Measurements from ENCODE around the gene GFRA1. TPM values are rescaled to one million over a fixed set of nuclear protein-coding genes. Genes with fewer than 3 reads are reported as not detected.

Gene GFRA1
- total and polyA plus RNA-seq, 2 donors (not counting 3 experiments of a cell fraction or from before 2014, with no cell fraction given) = 0.22 to 0.88 TPM

GRCh38 chr10:116245156-116245555 lies 27.9 kb downstream of the GFRA1 start:
- no peaks in the 10 kb centered on the region for H4K20me1 ChIP-seq (replicated peaks; ENCODE audit: control insufficient read depth, extremely low read depth, insufficient read depth, low read length)
- H2AFZ ChIP-seq (ENCODE audit: low read depth, low read length) = no peak overlapping the region
- ChIA-PET CTCF (no interaction called here), POLR2A (no interaction called here)
- no peak overlapping the region for H3K4me2 ChIP-seq (ENCODE audit: insufficient read depth, low read length)
- DNase-seq (ENCODE audit: low read depth, low spot score) (no peak), FAIRE-seq (no peak)
- dilution Hi-C loops (cut with MboI; ENCODE audit: extremely low pct_ligation_motif_present, low sequenced_read_pairs) = no loop called here
- no TSS peak for BruUV-seq (replicated peaks)
- no peak overlapping the region for H3K27ac ChIP-seq (ENCODE audit: insufficient read depth, low read depth, low read length)
- no peaks in the 10 kb centered on the region for H3K79me2 ChIP-seq (ENCODE audit: control insufficient read depth, insufficient read depth, low read length)
- no peak overlapping the region for H3K4me3 ChIP-seq (replicated peaks in 1 of 3; ENCODE audit: insufficient read depth in 1 of 3, low read depth in 1 of 3, low read length in 3 of 3)
- no peaks in the 10 kb centered on the region for H3K4me1 ChIP-seq (ENCODE audit: control insufficient read depth, extremely low read depth, insufficient read depth, low read length)
- H3K36me3 ChIP-seq (ENCODE audit: control insufficient read depth in 2 of 2, extremely low read depth in 1 of 2, insufficient read depth in 2 of 2, low read length in 2 of 2) = no peaks in the 10 kb centered on the region
- H3K27me3 ChIP-seq (ENCODE audit: control insufficient read depth in 2 of 2, insufficient read depth in 2 of 2, low read length in 2 of 2) = no peaks in the 10 kb centered on the region
- intact Hi-C loops (cut with micrococcal nuclease) = no loop called here
- TF ChIP-seq FOS (IDR thresholded peaks at IDR 0.05; ENCODE audit: borderline replicate concordance, insufficient read depth, low read length) (no peak), POLR2A (IDR thresholded peaks at IDR 0.05; ENCODE audit: low read depth, low read length) (no peak), MAX (IDR thresholded peaks at IDR 0.05; ENCODE audit: insufficient read depth, insufficient read length) (no peak)
- H3K9ac ChIP-seq (replicated peaks; ENCODE audit: extremely low read depth, insufficient read depth, low read length) = no peak overlapping the region
- H3K9me3 ChIP-seq (replicated peaks; ENCODE audit: control insufficient read depth, insufficient read depth, low read length) = no peaks in the 10 kb centered on the region
- H3K9me1 ChIP-seq (replicated peaks; ENCODE audit: control insufficient read depth, extremely low read depth, insufficient read depth, low read length) = no peaks in the 10 kb centered on the region

DNA sequence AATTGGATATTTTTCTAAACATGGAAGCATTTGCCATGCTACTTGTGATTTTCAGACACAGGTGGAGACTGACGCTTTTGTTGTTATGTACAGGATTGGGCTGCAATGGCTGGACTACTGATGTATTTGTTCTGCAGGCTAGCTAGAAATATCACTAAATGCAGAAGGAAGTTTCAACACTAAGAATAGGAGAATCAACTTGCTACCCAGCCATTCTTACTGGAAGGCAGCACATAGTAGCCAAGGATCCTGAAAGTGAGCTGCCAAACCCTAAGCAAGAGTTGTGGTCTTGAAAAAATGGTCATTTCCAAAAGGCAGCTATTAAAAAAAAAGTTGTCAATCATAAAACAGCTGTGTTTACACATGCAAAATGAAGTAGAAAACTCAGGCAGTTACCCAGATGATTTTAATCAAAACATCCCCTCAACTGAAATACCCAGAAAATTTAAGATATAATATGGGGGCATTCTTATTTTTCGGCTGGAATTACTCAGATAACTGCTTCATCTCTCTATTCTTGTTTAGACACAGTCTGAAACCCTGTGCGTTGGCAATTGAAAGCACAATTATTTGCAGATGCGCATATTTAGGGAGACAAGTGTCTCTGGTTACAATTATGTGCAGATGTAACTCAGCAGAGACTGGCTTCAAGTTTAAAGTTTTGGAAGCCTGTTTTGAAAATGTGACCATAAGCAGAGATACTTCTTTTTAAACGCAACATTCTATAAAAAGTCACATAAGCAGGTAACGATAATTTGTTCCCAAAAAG lies 31.2 kb downstream of the GFRA1 start:
- DNase-seq (ENCODE audit: low read depth, low spot score) = no peak
- no peaks in the 10 kb centered on the region for H3K9me1 ChIP-seq (replicated peaks; ENCODE audit: control insufficient read depth, extremely low read depth, insufficient read depth, low read length)
- intact Hi-C loops (cut with micrococcal nuclease) = no loop called here
- CTCF ChIA-PET = no interaction called here
- no peak for TF ChIP-seq EZH2 (IDR thresholded peaks at IDR 0.05; ENCODE audit: borderline replicate concordance, low read depth, low read length, severe bottlenecking)
- TF ChIP-seq, protein P1, sequence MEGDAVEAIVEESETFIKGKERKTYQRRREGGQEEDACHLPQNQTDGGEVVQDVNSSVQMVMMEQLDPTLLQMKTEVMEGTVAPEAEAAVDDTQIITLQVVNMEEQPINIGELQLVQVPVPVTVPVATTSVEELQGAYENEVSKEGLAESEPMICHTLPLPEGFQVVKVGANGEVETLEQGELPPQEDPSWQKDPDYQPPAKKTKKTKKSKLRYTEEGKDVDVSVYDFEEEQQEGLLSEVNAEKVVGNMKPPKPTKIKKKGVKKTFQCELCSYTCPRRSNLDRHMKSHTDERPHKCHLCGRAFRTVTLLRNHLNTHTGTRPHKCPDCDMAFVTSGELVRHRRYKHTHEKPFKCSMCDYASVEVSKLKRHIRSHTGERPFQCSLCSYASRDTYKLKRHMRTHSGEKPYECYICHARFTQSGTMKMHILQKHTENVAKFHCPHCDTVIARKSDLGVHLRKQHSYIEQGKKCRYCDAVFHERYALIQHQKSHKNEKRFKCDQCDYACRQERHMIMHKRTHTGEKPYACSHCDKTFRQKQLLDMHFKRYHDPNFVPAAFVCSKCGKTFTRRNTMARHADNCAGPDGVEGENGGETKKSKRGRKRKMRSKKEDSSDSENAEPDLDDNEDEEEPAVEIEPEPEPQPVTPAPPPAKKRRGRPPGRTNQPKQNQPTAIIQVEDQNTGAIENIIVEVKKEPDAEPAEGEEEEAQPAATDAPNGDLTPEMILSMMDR (IDR thresholded peaks at IDR 0.05; ENCODE audit: extremely low read depth in 1 of 2, insufficient read depth in 1 of 2, low read depth in 1 of 2, low read length in 2 of 2) = no peak
- no peaks in the 10 kb centered on the region for H3K27me3 ChIP-seq (ENCODE audit: control insufficient read depth in 2 of 2, insufficient read depth in 2 of 2, low read length in 2 of 2)
- no peak overlapping the region for H3K4me3 ChIP-seq (replicated peaks in 1 of 3; ENCODE audit: insufficient read depth in 1 of 3, low read depth in 1 of 3, low read length in 3 of 3)
- H3K4me1 ChIP-seq (ENCODE audit: control insufficient read depth, extremely low read depth, insufficient read depth, low read length) = no peaks in the 10 kb centered on the region
- no peak overlapping the region for H3K4me2 ChIP-seq (ENCODE audit: insufficient read depth, low read length)
- FAIRE-seq = no peak
- no TSS peak for BruUV-seq (replicated peaks)
- no peaks in the 10 kb centered on the region for H3K36me3 ChIP-seq (ENCODE audit: control insufficient read depth in 2 of 2, extremely low read depth in 1 of 2, insufficient read depth in 2 of 2, low read length in 2 of 2)
- H3K9ac ChIP-seq (replicated peaks; ENCODE audit: extremely low read depth, insufficient read depth, low read length) = no peak overlapping the region
- no peak overlapping the region for H2AFZ ChIP-seq (ENCODE audit: low read depth, low read length)
- POLR2A ChIA-PET = no interaction called here
- no peaks in the 10 kb centered on the region for H3K79me2 ChIP-seq (ENCODE audit: control insufficient read depth, insufficient read depth, low read length)
- no peaks in the 10 kb centered on the region for H4K20me1 ChIP-seq (replicated peaks; ENCODE audit: control insufficient read depth, extremely low read depth, insufficient read depth, low read length)
- dilution Hi-C loops (cut with MboI; ENCODE audit: extremely low pct_ligation_motif_present, low sequenced_read_pairs) = no loop called here
- no peak overlapping the region for H3K27ac ChIP-seq (ENCODE audit: insufficient read depth, low read depth, low read length)
- H3K9me3 ChIP-seq (replicated peaks; ENCODE audit: control insufficient read depth, insufficient read depth, low read length) = no peaks in the 10 kb centered on the region
